ENCODE measurements around the gene SFN. TPM values are rescaled to one million over a fixed set of nuclear protein-coding genes. Genes with fewer than 3 reads are reported as not detected.
A peak's percentile ranks its signal among the peaks of the same experiment; 100 is the strongest.

The SFN gene
- total and polyA plus RNA-seq, 10 donors, result 0.27 to 0.80 (median 0.61) TPM; not detected in 3

DNA sequence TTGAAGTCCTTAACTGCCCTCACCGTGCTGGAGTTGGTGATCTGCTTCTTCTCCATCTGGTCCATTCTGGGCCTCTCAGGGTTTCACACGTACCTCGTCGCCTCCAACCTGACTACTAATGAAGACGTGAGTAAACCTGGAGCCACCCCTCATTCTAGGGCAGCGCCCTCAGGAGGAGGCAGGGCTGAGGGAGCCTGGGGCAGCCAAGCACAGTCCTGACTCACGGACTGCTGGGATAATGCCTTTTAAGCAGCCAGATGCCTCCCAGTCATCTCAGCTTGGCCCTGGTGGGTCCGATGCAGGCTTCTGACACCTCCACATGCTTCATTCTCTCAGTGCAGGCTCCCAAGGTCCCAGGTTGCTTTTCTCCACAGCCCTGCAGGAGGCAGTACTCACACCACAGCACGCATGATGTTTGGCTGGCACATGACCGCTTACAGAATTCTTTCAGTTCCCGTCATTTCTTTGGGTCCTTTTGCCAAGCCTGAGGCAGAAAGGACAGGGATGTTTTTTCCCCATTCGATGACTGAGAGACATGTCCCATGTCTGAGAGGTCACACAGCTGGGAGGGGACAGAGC, 11.8 kb upstream of the SFN start:
- Histone ChIP-seq H3K27me3 (replicated peaks in 1 of 7) (no peaks in the 10 kb centered on the region), H3K27ac (no peak overlapping the region), H3K4me3 (no peak overlapping the region), H3K4me1 (peaks cover 0 to 21% (median 2%) of the 10 kb centered on the region in 6 donors), H3K9me3 (no peaks in the 10 kb centered on the region), H3K36me3 (peaks cover 0 to 100% (median 95%) of the 10 kb centered on the region in 6 donors)
- 91 to 93% (median 92%) methylated on average over 12 of the region's 12 CpGs for WGBS, 5 donors
- intact Hi-C loops (cut with DNase I; ENCODE audit: low total_unique reads), result no loop called here
- TF ChIP-seq, protein P1, sequence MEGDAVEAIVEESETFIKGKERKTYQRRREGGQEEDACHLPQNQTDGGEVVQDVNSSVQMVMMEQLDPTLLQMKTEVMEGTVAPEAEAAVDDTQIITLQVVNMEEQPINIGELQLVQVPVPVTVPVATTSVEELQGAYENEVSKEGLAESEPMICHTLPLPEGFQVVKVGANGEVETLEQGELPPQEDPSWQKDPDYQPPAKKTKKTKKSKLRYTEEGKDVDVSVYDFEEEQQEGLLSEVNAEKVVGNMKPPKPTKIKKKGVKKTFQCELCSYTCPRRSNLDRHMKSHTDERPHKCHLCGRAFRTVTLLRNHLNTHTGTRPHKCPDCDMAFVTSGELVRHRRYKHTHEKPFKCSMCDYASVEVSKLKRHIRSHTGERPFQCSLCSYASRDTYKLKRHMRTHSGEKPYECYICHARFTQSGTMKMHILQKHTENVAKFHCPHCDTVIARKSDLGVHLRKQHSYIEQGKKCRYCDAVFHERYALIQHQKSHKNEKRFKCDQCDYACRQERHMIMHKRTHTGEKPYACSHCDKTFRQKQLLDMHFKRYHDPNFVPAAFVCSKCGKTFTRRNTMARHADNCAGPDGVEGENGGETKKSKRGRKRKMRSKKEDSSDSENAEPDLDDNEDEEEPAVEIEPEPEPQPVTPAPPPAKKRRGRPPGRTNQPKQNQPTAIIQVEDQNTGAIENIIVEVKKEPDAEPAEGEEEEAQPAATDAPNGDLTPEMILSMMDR (IDR thresholded peaks at IDR 0.05 in 8 of 11, conservative IDR thresholded peaks at IDR 0.05 in 3 of 11), result no peak
- TF ChIP-seq POLR2AphosphoS5 (IDR thresholded peaks at IDR 0.05) (no peak), POLR2A (IDR thresholded peaks at IDR 0.05) (no peak)
- DNase-seq, result no peak

DNA sequence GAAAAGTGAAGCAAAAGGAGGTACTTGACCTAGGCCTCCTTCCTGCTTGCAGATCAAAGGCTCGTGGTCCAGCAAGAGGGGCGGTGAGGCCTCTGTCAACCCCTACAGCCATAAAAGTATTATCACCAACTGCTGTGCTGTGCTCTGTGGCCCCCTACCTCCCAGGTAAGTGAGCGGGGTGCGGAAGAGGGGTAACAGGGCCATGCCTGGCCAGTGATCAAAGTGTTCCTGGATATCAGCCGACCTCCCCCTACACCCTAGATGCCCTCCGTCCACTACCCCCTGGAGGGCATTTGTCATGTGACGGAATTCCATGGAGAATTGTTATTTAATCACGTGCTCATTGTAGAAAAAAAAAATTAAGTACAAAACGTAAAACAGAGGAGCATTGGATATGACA, 10.2 kb upstream of the SFN start:
- H3K27ac ChIP-seq, result no peak overlapping the region
- intact Hi-C loops (cut with DNase I; ENCODE audit: low total_unique reads), result no loop called here
- no peak overlapping the region for H3K4me3 ChIP-seq
- H3K27me3 ChIP-seq (replicated peaks in 1 of 7), result no peaks in the 10 kb centered on the region
- H3K4me1 ChIP-seq, result peaks cover 0 to 21% (median 2%) of the 10 kb centered on the region in 6 donors
- no peak for DNase-seq
- TF ChIP-seq POLR2A (IDR thresholded peaks at IDR 0.05) (no peak), POLR2AphosphoS5 (IDR thresholded peaks at IDR 0.05) (no peak)
- TF ChIP-seq, protein P1 (IDR thresholded peaks at IDR 0.05 in 8 of 11, conservative IDR thresholded peaks at IDR 0.05 in 3 of 11), result no peak
- H3K9me3 ChIP-seq, result no peaks in the 10 kb centered on the region
- WGBS, 5 donors, result 75 to 87% (median 82%) methylated on average over 9 of the region's 9 CpGs
- H3K36me3 ChIP-seq, result peaks cover 0 to 100% (median 93%) of the 10 kb centered on the region in 6 donors

DNA sequence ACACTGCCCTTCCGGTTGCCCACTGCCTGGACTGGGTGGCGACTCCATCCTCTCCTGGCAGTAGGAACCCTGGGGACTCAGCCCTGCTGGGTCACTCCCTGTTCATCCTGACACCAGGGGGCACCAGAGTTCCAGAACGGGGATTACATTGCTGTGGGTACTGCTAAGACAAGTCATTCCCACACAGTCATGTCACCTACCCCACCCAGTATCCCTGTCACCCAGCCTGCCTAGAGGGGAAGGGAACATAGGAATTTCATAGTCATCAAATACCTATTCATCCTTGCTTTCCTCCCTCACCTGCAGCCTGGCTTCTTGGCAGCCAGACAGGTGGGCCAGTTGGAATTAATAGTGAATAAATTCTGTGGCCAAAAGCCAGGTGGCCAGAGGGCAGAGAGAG, 9.8 kb upstream of the SFN start:
- TF ChIP-seq POLR2A (IDR thresholded peaks at IDR 0.05) (no peak), POLR2AphosphoS5 (IDR thresholded peaks at IDR 0.05) (peak in 2 of 3 donors; percentile 23 to 58)
- TF ChIP-seq, protein P1 (IDR thresholded peaks at IDR 0.05 in 8 of 11, conservative IDR thresholded peaks at IDR 0.05 in 3 of 11), result peak; percentile 55 to 88 (median 85)
- WGBS, 5 donors, result 15 to 32% (median 31%) methylated on average over 3 of the region's 3 CpGs
- DNase-seq, result peak; percentile 91
- intact Hi-C loops (cut with DNase I; ENCODE audit: low total_unique reads), result no loop called here
- Histone ChIP-seq H3K36me3 (peaks cover 0 to 100% (median 91%) of the 10 kb centered on the region in 6 donors), H3K9me3 (no peaks in the 10 kb centered on the region), H3K4me3 (no peak overlapping the region), H3K27ac (no peak overlapping the region), H3K4me1 (peaks cover 0 to 21% (median 2%) of the 10 kb centered on the region in 6 donors), H3K27me3 (replicated peaks in 1 of 7) (no peaks in the 10 kb centered on the region)

DNA sequence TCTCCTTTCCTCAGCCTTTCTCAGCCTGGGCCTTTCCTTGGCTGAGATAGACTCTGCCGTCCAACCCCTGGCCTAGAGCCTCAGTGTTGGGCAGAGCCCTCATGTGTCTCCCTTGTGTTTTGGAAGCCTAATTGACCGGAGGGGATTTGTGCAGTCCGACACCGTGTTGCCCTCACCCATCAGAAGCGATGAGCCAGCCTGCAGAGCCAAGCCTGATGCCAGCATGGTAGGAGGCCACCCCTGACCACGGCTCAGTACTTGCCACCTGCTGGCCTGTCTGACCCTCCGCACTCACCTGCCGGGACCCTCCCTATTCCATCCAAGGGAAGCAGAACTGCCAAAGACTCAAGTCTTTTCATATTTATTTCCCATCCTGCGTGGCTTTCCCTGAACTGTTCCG, 9.3 kb upstream of the SFN start:
- no peak for DNase-seq
- Histone ChIP-seq H3K9me3 (no peaks in the 10 kb centered on the region), H3K27ac (no peak overlapping the region), H3K27me3 (replicated peaks in 1 of 7) (no peaks in the 10 kb centered on the region), H3K36me3 (peaks cover 0 to 100% (median 88%) of the 10 kb centered on the region in 6 donors), H3K4me1 (peaks cover 0 to 21% (median 2%) of the 10 kb centered on the region in 6 donors), H3K4me3 (no peak overlapping the region)
- 95 to 98% (median 98%) methylated on average over 10 of the region's 10 CpGs for WGBS, 5 donors
- no peak for TF ChIP-seq POLR2A (IDR thresholded peaks at IDR 0.05)
- peak in 1 of 3 donors; percentile 29 for TF ChIP-seq POLR2AphosphoS5 (IDR thresholded peaks at IDR 0.05)
- TF ChIP-seq, protein P1 (IDR thresholded peaks at IDR 0.05 in 8 of 11, conservative IDR thresholded peaks at IDR 0.05 in 3 of 11), result no peak
- intact Hi-C loops (cut with DNase I; ENCODE audit: low total_unique reads), result no loop called here
